Mucosa of descending colon (tissue), 3 donors: ENCODE data around the gene SEZ6L2. TPM values are rescaled to one million over a fixed set of nuclear protein-coding genes. Genes with fewer than 3 reads are reported as not detected.
A peak's percentile ranks its signal among the peaks of the same experiment; 100 is the strongest.
"Not testable (repeated sequence)": the region's sequence is repeated elsewhere in the genome, so short reads cannot be mapped to it uniquely, and the experiment has no call there.

Experiments
- ATAC-seq: fragments of 200-7000 bp; cut with Tn5 transposase; one replicate; pipeline ENCODE4 v1.9.1; 2020; ENCODE audit warnings: mild to moderate bottlenecking, moderate library complexity
- DNase-seq, 3 donors: peaks; one replicate each; pipeline ENCODE4 v3.0.0-alpha.2; 2020
- H3K36me3 ChIP-seq: fragments of 200-600 bp; one replicate; pipeline ENCODE4 v1.8.0; 2021; ENCODE audit warnings: low read depth, mild to moderate bottlenecking
- H3K4me1 ChIP-seq: fragments of 200-600 bp; one replicate; pipeline ENCODE4 v1.8.0; 2021; ENCODE audit warnings: low read depth, mild to moderate bottlenecking
- H3K4me3 ChIP-seq: fragments of 200-600 bp; one replicate; pipeline ENCODE4 v1.8.0; 2021; ENCODE audit warnings: mild to moderate bottlenecking
- H3K9me3 ChIP-seq: fragments of 200-600 bp; one replicate; pipeline ENCODE4 v1.8.0; 2021; ENCODE audit warnings: mild to moderate bottlenecking
- CTCF ChIP-seq: fragments of 200-600 bp; IDR thresholded peaks from one replicate; pipeline ENCODE4 v1.8.0; 2022; ENCODE audit warnings: antibody characterized with exemption, mild to moderate bottlenecking
- intact Hi-C, 2 donors: fragments of 100-400 bp; cut with DNase I in 1 of 2; cut with micrococcal nuclease in 1 of 2; formaldehyde crosslinking; loops; one replicate each; pipeline versions ENCODE4 v1.11.0 to v1.11.1; 2022; cut with DNase I, micrococcal nuclease
- total RNA-seq, 3 donors: library from RNA; stranded (reverse); fragmentation: NEBNext Ultra II Directional in 2 of 3; extraction: Animal tissue kit (Norgen Biotek cat#: 25700) in 2 of 3; gene quantifications; one replicate each; pipeline versions ENCODE4 v1.2.1 to v1.2.4, GENCODE V29; 2021 to 2023
- donor health status: DM: no; HTN: no; CAD: no; lungs with moderate emphysema.
- donor health status: DM: no; HTN: no; CAD: no.
- donor health status: DM: no; HTN: yes; CAD: no.

Gene SEZ6L2
- total RNA-seq, 3 donors from 2014 or later: 6.1 to 9.6 (median 7.0) TPM

DNA sequence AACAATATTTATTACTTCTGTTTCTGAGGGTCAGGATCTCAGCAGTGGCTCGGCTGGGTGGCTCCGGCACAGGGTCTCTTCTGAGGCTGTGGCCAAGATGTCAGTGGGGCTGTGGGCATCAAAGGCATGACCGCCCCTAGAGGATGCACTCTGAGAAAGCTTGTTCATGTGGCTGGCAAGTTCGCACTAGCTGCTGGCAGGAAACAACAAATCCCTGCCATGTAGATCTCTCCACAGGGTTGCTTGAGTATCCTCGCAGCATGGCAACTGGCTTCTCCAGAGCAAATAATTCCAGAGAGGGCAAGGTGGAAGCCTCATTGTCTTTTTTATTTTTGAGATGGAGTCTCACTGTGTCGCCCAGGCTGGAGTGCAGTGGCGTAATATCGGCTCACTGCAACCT lies 14.2 kb upstream of the SEZ6L2 start:
- Histone ChIP-seq H3K9me3 (no peaks in the 10 kb centered on the region), H3K4me3 (no peak overlapping the region), H3K36me3 (no peaks in the 10 kb centered on the region), H3K4me1 (no peaks in the 10 kb centered on the region)
- intact Hi-C loops: no loop called here
- no peak for DNase-seq
- no peak for TF ChIP-seq CTCF
- no peak for ATAC-seq

GRCh38 chr16:29912087-29912486 lies 12.7 kb upstream of the SEZ6L2 start:
- no peak for ATAC-seq
- TF ChIP-seq CTCF: no peak
- H3K9me3 ChIP-seq: no peaks in the 10 kb centered on the region
- no peak overlapping the region for H3K4me3 ChIP-seq
- no peak for DNase-seq
- no peaks in the 10 kb centered on the region for H3K36me3 ChIP-seq
- H3K4me1 ChIP-seq: no peaks in the 10 kb centered on the region
- intact Hi-C loops: no loop called here

- H3K4me1 ChIP-seq: no peaks in the 10 kb centered on the region
- H3K9me3 ChIP-seq: no peaks in the 10 kb centered on the region
- H3K36me3 ChIP-seq: no peaks in the 10 kb centered on the region
- DNase-seq: no peak
- no peak overlapping the region for H3K4me3 ChIP-seq
- no peak for TF ChIP-seq CTCF
- ATAC-seq: peak; percentile 9
- intact Hi-C loops: no loop called here
Observed at GRCh38 chr16:29911676-29912010, 12.3 kb upstream of the SEZ6L2 start.

DNA sequence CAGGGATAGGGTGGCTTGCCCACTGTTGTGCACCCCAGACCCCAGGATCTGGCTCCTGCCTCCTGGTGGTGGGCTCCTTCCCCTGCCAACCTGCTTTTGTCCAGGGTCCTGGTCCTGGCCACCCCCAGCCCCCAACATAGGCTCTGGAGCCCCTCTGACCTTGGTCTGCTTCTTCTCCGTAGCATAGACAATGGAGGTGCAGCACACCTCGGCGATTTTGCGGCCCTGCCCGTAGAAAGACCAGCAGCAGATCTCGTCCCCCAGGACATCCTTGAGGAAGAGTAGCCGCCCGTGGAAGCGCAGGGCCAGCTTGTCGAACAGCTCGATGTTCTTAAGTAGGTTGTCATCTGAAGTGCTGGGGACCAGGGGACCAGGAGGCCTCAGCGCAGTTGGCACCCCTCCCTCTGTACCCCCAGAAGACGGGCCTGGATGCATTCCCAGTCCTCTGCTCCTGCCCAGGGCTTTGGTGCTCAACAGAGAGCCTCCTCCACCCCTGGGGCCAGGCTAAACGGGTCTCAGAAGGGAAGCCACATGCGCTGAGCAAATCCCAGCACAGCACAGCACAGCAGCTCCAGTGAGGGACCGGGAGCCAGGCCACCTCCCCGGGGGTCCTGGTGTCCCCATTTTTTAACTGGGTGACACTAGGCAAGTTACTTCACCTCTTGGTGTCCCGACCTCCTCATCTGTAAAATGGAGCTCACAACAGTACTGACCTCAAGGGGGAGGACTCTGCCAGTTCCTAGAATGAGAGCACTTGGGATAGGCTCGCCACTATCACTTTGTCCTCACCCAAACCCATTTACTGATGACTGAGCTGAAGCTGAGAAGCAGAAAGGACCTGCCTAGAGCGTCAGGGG lies 11.7 kb upstream of the SEZ6L2 start:
- intact Hi-C loops: no loop called here
- TF ChIP-seq CTCF: no peak
- Histone ChIP-seq H3K4me3 (no peak overlapping the region), H3K36me3 (no peaks in the 10 kb centered on the region), H3K4me1 (no peaks in the 10 kb centered on the region), H3K9me3 (no peaks in the 10 kb centered on the region)
- ATAC-seq: peak; percentile 20
- DNase-seq: no peak

DNA sequence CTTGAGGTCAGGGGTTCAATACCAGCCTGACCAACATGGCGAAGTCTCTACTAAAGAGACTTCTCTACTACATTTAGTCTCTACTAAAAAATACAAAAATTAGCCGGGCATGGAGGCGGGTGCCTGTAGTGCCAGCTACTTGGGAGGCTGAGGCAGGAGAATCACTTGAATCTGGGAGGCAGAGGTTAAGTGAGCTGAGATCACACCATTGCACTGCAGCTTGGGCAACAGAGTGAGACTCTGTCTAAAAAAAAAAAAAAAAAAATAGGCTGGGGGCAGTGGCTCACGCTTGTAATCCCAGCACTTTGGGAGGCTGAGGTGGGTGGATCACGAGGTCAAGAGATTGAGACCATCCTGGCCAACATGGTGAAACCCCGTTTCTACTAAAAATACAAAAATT lies 10.5 kb upstream of the SEZ6L2 start:
- H3K9me3 ChIP-seq, H3K36me3 ChIP-seq, H3K4me1 ChIP-seq, ATAC-seq, DNase-seq, intact Hi-C loops, H3K4me3 ChIP-seq: not testable (repeated sequence)

GRCh38 chr16:29909391-29909790 lies 10.0 kb upstream of the SEZ6L2 start:
- intact Hi-C loops: no loop called here
- Histone ChIP-seq H3K4me3 (no peak overlapping the region), H3K9me3 (no peaks in the 10 kb centered on the region), H3K36me3 (no peaks in the 10 kb centered on the region), H3K4me1 (no peaks in the 10 kb centered on the region)
- ATAC-seq (no peak), DNase-seq (no peak)
- TF ChIP-seq CTCF: no peak
